OCI-M2 (cell line): ENCODE results near the gene UBR1.
"Not testable (repeated sequence)": the region's sequence is repeated elsewhere in the genome, so short reads cannot be mapped to it uniquely, and the experiment has no call there.

Experiments
- DNase-seq: peaks from one replicate; lab custom pipeline; 2025; ENCODE audit not compliant: unreplicated experiment; lab: John Stamatoyannopoulos, UW

Gene UBR1

GRCh38 chr15:43105778-43106485 lies at the start of gene UBR1:
UBR1 (minus strand) TSS chr15:43106038; CDS start chr15:43106022, 16 bp downstream.
- no peak for DNase-seq

DNA sequence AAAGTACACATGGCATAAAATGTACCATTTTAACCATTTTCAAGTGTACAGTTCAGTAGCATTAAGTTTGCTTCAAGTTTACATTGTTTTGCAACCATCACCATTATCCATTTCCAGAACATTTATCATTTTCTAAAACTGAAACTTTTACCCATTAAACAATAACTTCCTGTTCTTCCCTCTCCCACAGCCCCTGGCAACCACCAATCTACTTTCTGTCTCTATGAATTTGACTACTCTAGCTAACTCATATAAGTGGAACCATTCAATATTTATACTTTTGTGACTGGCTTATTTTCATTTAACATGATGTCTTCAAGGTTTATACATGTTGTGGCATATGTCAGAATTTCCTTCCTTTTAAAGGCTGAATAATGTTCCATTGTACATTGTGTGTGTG lies 47.4 kb upstream of the UBR1 start:
- no peak for DNase-seq

DNA sequence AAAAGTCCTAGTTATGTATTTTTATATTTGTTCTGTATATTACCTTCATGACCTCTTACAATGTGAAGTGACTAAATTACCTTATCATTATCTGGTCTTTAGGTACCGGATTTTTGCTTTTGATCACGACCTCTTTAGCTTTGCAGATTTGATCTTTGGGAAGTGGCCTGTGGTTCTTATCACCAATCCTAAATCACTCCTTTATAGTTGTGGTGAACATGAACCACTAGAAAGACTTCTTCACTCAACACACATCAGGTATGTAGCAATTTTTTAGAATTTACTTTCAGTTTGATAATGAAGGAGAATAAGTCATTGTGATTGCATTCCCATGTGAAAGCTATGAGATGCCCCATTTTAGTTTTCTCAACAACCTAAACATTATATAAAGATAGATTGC lies 45.9 kb upstream of the UBR1 start:
- DNase-seq = no peak

- DNase-seq = no peak
These were observed 44.5 kb upstream of the UBR1 start for GRCh38 chr15:43150191-43150929.

- no peak for DNase-seq
These were observed 40.3 kb upstream of the UBR1 start for GRCh38 chr15:43146184-43146583.

DNA sequence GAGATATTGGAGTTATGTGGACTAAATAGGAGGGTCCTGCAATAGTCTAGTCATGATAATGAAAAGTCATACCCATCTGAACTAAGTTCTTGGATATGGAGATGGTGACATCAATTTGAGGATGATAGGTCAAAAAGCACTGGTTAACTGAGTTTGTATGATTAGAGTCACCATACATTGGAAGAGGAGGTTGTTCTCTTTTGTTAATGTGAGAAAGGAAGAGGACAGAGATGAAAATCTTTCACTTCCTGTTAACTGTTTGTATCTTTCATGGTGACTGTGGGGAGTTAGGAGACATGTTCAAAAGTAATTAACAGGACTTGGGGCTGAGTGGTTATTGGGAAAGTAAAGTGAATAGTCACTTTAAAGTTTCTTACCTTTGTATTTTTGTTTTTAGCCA lies 38.7 kb upstream of the UBR1 start:
- no peak for DNase-seq

DNA sequence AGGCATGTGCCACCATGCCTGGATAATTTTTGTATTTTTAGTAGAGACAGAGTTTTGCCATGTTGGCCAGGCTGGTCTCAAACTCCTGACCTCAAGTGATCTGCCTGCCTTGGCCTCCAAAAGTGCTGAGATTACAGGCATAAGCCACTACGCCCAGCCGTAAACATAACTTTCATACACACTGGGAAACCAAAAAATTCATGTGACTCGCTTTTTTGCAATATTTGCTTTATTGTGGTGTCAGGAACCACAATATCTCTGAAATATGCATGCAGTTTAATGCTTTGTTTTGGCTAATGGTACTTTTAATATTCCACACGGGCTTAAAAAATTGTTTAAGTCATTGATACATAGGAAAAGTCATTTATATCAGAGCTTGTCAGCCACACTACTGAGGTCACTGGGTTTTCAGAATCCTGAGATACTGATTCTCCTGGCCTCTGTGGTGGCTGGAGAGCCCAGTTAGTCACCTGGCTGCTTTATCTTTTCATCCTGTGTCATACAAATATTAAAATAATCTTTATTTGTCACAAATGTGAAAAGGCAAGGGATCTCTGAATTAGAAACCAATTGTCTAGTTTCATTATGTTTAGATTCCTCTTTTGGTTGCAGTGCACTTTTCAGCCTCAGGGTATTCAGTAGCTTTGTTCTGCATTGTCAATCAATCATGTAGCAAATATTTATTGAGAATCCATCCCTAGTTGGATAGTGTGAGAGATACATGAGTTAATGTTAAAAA lies 37.5 kb upstream of the UBR1 start:
- no peak for DNase-seq

GRCh38 chr15:43135351-43135750 lies 29.5 kb upstream of the UBR1 start:
- DNase-seq = no peak

DNA sequence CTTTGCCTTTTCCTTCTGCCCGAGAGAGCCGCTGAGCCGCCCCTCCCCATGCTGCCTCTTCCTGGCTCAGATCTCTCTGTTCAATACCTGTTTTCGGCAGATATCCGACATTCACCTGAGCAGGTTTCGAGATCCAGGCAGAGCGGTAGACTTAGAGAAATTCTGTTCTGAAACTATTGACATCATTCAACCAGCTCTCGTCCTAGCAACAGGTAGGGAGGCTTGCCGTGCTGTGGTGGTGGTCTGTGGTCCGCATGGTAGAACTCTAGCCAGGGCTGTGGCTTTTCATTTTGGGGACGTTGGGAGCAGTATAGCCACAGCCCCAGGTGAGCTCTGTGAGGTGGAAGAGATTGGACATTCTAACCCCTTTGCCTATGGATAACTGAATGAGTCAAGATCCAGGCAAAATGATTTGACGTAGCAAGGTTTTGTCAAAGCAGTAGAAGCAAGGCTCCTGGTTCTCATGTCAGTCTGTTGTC lies 28.4 kb upstream of the UBR1 start:
- DNase-seq = no peak

DNA sequence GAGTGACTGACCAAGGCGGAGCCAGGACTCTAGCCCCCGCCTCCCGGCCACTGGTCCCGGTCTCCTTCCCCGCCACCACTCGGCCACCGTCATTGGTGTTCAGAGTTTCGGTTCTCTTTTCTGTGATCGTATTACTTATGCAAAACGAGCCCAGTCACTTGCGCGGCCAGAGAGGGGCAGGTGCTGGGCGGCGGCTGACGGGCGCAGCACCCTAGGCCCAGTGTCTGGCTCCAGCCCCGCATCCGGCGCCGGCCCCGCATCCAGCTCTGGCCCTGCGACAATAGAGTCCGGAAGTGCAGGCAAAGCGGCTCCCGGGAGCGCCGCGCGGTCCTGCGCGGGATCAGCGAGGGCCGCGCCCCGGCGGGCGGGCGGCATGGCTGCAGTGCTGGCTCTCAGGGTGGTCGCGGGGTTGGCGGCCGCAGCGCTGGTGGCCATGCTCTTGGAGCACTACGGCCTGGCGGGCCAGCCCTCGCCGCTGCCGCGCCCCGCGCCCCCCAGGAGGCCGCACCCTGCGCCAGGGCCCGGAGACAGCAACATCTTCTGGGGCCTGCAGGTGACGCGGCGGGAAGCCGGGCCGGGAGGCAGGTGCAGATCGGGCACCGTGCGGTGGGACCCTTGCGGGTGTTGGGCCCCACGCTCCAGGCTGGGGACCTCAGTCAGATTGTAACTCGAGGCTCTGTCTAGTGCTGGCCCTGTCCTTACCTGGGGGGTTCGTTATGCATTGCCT lies 27.8 kb upstream of the UBR1 start, which contains the start of gene TMEM62:
Gene TMEM62 (plus strand): TSS at position 157 of the 727 bp plus-strand sequence. CDS start 217 bp downstream, at position 374.
- DNase-seq = peak; percentile 63

GRCh38 chr15:43132830-43133429 lies 27.1 kb upstream of the UBR1 start:
- DNase-seq = no peak

- DNase-seq = no peak
These were observed 23.1 kb upstream of the UBR1 start for GRCh38 chr15:43128980-43129335.

GRCh38 chr15:43128174-43128979 lies 22.5 kb upstream of the UBR1 start:
- DNase-seq = not testable (repeated sequence)

- DNase-seq = no peak
These were observed 21.9 kb upstream of the UBR1 start for GRCh38 chr15:43127752-43128151.

- no peak for DNase-seq
These were observed 20.5 kb upstream of the UBR1 start for GRCh38 chr15:43126356-43126755.

GRCh38 chr15:43125100-43125661 lies 19.3 kb upstream of the UBR1 start:
- DNase-seq = no peak

GRCh38 chr15:43121863-43122262 lies 16.0 kb upstream of the UBR1 start:
- DNase-seq = no peak

- no peak for DNase-seq
These were observed 13.0 kb upstream of the UBR1 start for GRCh38 chr15:43118829-43119228.

- no peak for DNase-seq
These were observed 12.4 kb upstream of the UBR1 start for GRCh38 chr15:43118286-43118685.
